Measurements from ENCODE around the gene GDF11.
A peak's percentile ranks its signal among the peaks of the same experiment; 100 is the strongest.

GDF11 gene

DNA sequence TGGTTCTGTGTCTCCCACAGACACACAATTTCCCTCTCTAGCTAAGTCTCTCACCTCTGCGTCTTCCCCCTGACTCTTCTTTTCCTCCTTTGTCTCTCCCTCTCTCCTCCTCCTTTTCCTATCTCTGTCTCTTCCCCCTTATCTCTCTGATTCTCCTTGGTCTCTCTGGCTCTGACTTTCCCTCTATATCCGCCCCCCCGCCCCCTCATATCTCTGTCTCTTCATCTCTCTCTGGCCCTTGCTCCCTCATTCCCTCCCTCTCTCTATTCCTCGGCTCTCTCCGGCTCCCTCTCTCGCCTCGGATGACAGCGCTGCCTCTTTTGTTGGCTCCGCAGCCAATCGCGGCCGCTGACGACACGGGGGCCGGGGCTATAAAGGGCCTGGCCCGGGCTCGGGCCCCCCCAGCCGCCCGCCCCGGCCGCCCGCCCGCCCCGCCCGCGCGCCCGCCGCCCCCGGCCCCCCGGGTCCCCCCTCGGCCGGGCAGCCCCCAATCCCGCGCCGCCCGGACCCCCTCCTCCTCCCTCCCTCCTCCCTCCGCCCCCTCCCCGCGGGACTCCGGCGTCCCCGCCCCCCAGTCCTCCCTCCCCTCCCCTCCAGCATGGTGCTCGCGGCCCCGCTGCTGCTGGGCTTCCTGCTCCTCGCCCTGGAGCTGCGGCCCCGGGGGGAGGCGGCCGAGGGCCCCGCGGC lies at the start of gene GDF11:
Gene GDF11 (plus strand): TSS at position 404 of the 687 bp plus-strand sequence. CDS start 195 bp downstream, at position 599.
- peak; percentile 82 to 90 (median 90) for DNase-seq

DNA sequence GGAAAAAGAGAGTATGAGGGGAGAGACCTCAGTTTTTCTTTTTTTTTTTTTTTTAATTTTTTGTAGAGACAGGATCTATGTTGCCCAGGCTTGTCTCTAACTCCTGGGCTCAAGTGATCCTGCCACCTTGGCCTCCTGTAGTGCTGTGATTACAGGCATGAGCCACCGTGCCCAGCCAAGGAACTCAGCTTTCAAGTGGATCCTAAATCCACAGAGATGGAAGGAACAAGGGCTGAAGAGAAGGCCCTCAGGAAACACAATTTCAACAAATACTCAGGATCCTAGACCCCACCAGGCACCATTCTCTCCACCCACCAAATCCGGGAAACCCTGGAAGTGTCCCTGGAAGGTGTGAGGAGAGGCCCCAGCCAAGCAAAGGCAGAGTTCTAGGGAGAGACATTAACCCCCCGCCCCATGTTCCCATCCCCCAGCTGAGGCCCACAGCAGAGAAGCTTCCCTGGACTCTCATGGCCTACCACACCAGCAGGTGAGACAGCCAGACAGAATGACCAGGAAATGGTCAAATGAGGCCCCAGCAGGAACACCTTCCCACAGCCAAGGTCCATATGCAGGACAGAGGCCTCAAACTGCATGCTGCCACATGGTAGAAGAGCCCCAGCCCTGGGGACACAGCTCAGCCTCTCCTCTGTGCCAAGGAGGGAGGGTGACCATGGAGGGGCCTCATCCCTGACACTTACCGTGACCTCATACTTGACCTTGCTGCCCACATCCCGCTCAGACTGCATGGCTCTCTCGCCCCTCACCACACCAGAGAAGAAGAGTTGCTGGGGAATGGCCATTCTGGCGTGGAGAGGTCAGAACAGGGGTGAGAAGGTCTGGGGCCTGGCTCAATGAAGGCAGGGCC lies 49.4 kb upstream of the GDF11 start:
- DNase-seq = no peak

GRCh38 chr12:55694188-55694515 lies 48.8 kb upstream of the GDF11 start:
- no peak for DNase-seq

DNA sequence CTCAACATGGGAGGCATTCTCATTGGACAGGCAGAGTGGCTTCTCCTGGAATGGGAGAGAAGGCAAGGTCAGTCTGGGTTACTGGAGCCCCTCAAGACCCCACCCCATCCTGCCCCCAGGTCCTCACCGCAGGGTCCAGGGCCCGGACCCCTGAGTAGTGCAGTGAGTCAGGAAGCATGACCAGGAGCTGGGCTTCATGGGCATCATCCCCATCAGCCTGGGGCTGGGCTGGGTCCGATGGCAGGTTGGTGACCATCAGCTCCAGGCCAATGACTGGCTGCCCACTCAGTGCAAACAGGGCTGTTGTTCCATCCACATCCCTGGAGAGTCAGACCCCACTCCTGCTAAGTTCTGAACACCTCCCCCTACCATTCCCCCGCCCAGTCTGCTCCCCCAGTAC lies 48.3 kb upstream of the GDF11 start:
- DNase-seq = no peak

GRCh38 chr12:55695349-55695748 lies 47.6 kb upstream of the GDF11 start:
- DNase-seq = no peak

- DNase-seq = no peak
Measured at GRCh38 chr12:55696141-55696540, 46.8 kb upstream of the GDF11 start.

- DNase-seq = no peak
Measured at GRCh38 chr12:55696796-55697462, 46.0 kb upstream of the GDF11 start.

- no peak for DNase-seq
Measured at GRCh38 chr12:55697686-55698085, 45.2 kb upstream of the GDF11 start.

GRCh38 chr12:55698241-55698955 lies 44.5 kb upstream of the GDF11 start:
- DNase-seq = no peak

DNA sequence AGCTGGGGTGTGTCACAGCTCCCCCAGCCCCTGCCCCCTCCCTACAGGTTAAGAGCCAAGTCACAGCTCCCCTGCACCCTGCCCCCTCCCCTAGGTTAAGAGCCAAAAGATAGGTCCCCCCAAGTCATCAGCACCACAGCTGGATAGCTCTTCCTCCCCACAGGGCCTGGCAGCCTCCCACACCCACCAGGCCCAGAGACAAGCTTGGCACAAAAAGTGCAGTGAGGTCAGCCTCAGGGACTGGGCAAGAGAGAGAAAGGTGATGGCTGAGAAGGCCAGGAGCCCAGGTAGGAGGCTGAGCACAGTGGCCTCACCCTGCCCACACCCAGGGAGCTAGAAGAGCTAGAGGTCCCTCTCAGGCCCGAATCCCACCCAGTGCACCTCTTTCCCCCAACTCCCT lies 44.0 kb upstream of the GDF11 start:
- DNase-seq = no peak

- no peak for DNase-seq
Measured at GRCh38 chr12:55699471-55700055, 43.4 kb upstream of the GDF11 start.

GRCh38 chr12:55700255-55701018 lies 42.5 kb upstream of the GDF11 start:
- no peak for DNase-seq

DNA sequence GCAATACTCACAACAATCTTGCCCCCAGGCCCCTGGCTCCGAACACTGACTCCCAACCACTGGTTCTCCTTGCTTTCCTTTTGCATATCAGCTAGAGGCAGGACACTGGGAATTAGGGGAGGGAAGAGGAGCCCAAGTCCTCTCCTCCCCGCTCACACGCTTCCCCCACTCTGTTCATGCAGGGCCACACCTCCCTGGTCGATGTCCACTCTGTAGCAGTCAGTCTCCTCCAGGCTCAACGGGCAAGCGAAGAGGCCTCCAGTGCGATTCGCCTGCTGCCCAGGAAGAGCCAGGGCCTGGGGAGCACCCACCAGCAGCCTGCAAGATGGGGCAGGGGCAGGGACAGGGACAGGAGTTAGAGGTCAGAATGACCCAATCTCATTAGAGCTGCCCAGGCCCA lies 40.1 kb upstream of the GDF11 start:
- DNase-seq = no peak

DNA sequence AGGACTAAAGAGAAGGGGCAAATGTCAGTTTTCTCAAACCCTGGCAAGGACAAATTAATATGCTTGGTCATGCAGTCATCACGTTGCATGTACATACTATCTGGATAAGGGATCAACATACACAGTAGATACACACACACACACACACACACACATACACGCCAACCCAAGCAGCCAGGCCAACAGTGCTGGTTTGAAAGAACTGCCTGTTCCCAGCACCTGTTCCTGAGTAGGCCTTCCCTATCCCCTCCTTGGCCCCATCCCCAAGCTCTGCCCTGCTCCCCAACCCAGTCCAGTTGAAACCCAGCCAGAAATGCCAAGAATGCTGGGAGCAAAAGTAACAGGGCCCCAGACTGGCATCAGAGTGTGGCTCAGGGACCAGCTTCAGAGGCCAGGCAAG lies 39.6 kb upstream of the GDF11 start:
- no peak for DNase-seq

DNA sequence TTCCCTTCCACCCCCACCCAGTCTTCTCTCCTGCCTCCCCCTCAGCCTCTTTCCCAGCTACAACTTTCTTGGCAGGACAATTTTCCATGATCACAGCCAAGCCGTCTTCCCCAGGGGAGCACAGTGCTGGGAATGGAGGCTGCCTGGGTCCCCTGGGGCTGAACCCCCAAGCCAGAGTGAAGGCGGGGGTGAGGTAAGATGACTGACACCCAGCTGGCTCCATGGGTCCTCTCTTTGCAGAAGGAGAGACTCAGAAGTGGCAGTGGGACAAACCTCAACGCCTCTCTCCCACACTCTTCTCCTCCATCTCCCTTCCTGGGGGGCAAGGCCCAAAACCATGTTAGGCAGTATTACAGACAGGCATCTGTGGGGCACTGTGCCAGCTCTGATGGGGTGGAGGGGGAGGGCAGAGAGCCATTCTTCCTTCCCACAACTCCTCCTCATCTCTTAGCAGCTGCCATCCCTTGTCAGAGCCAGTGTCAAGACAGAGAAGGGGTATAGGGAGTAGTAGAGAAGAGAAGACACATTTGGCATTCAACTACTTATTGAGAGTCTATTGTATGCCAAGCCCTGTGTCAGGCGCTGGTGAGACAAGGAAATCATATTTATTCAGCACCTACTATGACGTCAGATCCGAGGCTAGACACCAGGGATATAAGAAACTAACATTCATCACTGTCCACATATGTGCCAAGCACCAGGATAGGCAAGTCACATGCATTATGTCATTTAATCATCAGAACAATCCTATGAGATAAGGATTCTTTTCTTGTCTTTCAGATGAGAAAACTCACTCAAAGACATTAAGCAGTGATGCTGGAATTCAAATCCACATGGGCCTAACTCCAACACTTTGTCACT lies 38.8 kb upstream of the GDF11 start:
- DNase-seq = no peak

- no peak for DNase-seq
Measured at GRCh38 chr12:55704824-55705718, 37.9 kb upstream of the GDF11 start.

DNA sequence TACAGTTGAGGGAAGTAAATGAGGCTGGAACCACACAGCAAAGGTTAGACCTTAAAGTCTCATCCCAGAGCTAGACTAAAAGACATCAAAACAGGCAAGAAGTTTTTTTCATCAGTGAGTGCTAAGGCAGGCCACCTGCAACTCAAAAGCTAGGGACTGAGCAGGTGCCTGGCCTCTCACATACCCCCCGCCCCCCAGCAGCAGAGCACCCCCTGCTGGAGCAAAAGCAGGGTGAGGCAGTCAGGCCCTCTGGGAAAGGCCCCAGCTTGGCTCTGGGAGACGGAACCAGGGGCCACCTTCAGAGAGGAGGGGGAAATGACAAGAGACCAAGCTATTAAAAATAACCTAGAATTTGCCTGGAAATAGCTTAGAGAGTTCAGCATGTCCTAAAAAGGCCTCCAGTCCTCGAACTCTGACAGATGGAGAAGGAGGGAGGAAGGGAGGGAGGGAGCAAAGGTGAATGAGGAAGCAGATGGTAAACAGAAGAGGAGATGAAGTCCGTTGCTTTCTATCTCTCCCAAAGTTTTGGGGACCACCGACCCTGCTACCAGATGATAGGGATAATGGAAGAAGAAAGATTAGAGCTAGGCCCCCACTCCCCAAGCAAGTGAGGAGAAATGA lies 37.0 kb upstream of the GDF11 start:
- DNase-seq = no peak

DNA sequence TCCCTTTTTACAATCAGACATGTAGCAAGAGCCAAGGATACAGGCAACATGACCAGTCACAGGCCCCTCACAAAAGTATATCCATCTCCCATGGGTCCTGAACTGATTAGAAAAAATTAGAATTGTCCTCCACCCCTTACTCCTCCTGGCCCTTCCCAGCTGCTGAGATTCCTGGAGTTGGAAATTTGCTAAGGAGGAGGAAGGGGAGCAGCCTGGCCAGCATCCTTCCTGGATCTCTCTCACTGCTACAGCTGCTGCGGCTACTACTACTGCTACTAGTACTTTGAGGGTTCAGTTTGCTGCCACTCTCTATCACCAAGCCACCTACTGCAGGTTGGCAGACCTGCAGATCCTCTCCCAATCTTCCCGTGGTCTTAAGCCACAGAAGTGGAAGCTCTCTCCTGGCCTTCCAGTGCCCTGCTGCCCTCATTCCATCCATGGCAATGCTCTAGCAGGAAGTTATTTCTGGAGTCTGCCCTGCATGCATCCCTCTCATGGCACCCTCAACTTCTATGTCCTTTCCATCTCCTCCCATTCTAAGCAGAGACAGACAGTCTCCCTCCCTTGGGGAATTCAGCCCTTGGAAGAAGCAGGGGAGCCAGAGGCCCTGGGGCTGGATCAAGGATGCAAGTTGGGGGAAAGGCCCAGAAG lies 36.2 kb upstream of the GDF11 start:
- DNase-seq = peak in 1 of 3 experiments; percentile 56

DNA sequence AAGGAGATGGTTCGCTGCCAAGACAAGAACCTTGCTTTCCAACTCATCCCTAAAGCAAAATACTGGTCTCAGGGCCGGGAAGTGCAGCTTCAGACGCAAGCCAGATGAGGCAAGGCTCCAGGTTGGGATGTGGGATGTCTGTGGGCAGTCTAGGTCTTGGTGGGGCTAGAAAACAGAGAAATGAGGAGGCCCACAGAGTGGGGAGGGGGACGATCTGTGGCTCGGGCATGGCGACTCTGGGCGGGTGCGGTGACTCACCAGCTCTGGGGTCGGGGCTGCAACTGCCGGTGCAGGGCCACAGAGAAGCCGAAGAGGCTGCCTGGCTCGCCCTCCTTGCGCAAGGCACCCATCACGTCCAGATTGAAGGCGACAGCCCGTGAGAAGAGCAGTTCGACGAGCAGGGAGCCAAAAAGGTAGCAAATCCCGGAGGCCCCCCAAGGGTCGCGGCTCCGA lies 35.7 kb upstream of the GDF11 start:
- DNase-seq = peak in 2 of 3 experiments; percentile 39 to 63

All from NCI-H1417 (cell line).